ENCODE measurements around the gene HDAC1. TPM values are rescaled to one million over a fixed set of nuclear protein-coding genes. Genes with fewer than 3 reads are reported as not detected.

The HDAC1 gene
- total and polyA plus RNA-seq, 2 of the 13 experiments (the other 11 are each of a cell fraction or from before 2014, with no cell fraction given): 93.5 to 189 TPM

DNA sequence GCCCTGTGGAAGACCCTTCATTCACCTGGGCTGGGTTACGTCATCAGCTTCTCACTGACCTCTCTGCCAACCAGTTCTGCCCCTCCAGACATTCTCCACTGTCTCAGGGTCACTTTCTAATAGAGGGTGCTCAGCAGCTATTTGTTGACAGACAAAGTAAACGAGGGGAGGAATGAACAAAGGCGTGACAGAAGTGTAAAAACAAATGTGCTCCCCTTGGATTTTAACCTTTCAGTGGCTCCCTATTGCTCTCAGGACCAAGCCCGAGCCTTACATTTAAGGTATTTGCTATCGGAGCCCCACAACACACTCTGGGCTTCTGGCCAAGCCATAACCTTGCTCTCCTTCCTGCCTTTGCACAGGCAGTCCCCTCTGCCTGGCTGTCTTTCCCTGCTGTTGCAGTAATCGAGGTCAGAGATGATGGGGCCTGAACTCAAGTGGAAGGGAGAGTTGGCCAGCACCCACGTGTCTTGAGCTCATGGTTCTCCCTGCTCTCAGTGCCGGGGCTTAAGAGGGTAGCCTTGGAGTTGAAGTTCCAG lies 53.5 kb downstream of the HDAC1 start (continued):
- TF ChIP-seq ZNF264 (CRISPR knock-in tag; IDR thresholded peaks at IDR 0.05) (0 out of 2 replicates have a peak, but pooled peaks have one; percentile 49), HMGA1 (CRISPR knock-in tag; conservative IDR thresholded peaks at IDR 0.05) (no peak), ATAD3A (CRISPR knock-in tag; IDR thresholded peaks at IDR 0.05) (no peak), SOX5 (CRISPR knock-in tag; IDR thresholded peaks at IDR 0.05; ENCODE audit: borderline replicate concordance) (peak; percentile 62; the same call in 1 of the 2 replicates), ZNF329 (CRISPR knock-in tag; IDR thresholded peaks at IDR 0.05; ENCODE audit: low read depth) (no peak), YEATS4 (CRISPR knock-in tag; IDR thresholded peaks at IDR 0.05; ENCODE audit: borderline replicate concordance) (peak; percentile 45; the same call in 1 of the 2 replicates), ZNF816 (CRISPR knock-in tag; IDR thresholded peaks at IDR 0.05; ENCODE audit: borderline replicate concordance) (no peak), ZNF331 (CRISPR knock-in tag; IDR thresholded peaks at IDR 0.05) (peak; percentile 47; the same call in 1 of the 2 replicates), SP140L (CRISPR knock-in tag; IDR thresholded peaks at IDR 0.05; ENCODE audit: borderline replicate concordance) (no peak), KAT7 (CRISPR knock-in tag; IDR thresholded peaks at IDR 0.05; ENCODE audit: borderline replicate concordance) (no peak), ZBTB7B (CRISPR knock-in tag; IDR thresholded peaks at IDR 0.05) (0 out of 2 replicates have a peak, but pooled peaks have one; percentile 19), HOXA3 (CRISPR knock-in tag; IDR thresholded peaks at IDR 0.05) (peak; percentile 55), SMC3 (IDR thresholded peaks at IDR 0.05; ENCODE audit: low read length) (0 out of 2 replicates have a peak, but pooled peaks have one; percentile 4), GZF1 (CRISPR knock-in tag; IDR thresholded peaks at IDR 0.05) (no peak), ZNF619 (CRISPR knock-in tag; IDR thresholded peaks at IDR 0.05) (no peak), ZNF558 (CRISPR knock-in tag; IDR thresholded peaks at IDR 0.05; ENCODE audit: borderline replicate concordance) (peak; percentile 22; the same call in 1 of the 2 replicates), RELA (CRISPR knock-in tag; IDR thresholded peaks at IDR 0.05) (no peak), ZNF569 (CRISPR knock-in tag; IDR thresholded peaks at IDR 0.05; ENCODE audit: borderline replicate concordance) (no peak), ZNF775 (CRISPR knock-in tag; IDR thresholded peaks at IDR 0.05; ENCODE audit: borderline replicate concordance) (no peak), ZFP62 (CRISPR knock-in tag; IDR thresholded peaks at IDR 0.05) (no peak), KLF15 (CRISPR knock-in tag; IDR thresholded peaks at IDR 0.05; ENCODE audit: borderline replicate concordance) (no peak)
- TF ChIP-seq, protein P1, sequence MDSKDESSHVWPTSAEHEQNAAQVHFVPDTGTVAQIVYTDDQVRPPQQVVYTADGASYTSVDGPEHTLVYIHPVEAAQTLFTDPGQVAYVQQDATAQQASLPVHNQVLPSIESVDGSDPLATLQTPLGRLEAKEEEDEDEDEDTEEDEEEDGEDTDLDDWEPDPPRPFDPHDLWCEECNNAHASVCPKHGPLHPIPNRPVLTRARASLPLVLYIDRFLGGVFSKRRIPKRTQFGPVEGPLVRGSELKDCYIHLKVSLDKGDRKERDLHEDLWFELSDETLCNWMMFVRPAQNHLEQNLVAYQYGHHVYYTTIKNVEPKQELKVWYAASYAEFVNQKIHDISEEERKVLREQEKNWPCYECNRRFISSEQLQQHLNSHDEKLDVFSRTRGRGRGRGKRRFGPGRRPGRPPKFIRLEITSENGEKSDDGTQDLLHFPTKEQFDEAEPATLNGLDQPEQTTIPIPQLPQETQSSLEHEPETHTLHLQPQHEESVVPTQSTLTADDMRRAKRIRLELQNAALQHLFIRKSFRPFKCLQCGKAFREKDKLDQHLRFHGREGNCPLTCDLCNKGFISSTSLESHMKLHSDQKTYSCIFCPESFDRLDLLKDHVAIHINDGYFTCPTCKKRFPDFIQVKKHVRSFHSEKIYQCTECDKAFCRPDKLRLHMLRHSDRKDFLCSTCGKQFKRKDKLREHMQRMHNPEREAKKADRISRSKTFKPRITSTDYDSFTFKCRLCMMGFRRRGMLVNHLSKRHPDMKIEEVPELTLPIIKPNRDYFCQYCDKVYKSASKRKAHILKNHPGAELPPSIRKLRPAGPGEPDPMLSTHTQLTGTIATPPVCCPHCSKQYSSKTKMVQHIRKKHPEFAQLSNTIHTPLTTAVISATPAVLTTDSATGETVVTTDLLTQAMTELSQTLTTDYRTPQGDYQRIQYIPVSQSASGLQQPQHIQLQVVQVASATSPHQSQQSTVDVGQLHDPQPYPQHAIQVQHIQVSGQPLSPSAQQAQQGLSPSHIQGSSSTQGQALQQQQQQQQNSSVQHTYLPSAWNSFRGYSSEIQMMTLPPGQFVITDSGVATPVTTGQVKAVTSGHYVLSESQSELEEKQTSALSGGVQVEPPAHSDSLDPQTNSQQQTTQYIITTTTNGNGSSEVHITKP (CRISPR knock-in tag; IDR thresholded peaks at IDR 0.05; ENCODE audit: low read depth): no peak
- TF ChIP-seq, protein P2, sequence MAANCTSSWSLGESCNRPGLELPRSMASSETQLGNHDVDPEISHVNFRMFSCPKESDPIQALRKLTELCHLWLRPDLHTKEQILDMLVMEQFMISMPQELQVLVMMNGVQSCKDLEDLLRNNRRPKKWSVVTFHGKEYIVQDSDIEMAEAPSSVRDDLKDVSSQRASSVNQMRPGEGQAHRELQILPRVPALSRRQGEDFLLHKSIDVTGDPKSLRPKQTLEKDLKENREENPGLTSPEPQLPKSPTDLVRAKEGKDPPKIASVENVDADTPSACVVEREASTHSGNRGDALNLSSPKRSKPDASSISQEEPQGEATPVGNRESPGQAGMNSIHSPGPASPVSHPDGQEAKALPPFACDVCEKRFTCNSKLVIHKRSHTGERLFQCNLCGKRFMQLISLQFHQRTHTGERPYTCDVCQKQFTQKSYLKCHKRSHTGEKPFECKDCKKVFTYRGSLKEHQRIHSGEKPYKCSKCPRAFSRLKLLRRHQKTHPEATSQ (CRISPR knock-in tag; IDR thresholded peaks at IDR 0.05; ENCODE audit: borderline replicate concordance): no peak
- TF ChIP-seq, protein P3, sequence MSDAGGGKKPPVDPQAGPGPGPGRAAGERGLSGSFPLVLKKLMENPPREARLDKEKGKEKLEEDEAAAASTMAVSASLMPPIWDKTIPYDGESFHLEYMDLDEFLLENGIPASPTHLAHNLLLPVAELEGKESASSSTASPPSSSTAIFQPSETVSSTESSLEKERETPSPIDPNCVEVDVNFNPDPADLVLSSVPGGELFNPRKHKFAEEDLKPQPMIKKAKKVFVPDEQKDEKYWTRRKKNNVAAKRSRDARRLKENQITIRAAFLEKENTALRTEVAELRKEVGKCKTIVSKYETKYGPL (CRISPR knock-in tag; IDR thresholded peaks at IDR 0.05): no peak
- TF ChIP-seq, protein P4, sequence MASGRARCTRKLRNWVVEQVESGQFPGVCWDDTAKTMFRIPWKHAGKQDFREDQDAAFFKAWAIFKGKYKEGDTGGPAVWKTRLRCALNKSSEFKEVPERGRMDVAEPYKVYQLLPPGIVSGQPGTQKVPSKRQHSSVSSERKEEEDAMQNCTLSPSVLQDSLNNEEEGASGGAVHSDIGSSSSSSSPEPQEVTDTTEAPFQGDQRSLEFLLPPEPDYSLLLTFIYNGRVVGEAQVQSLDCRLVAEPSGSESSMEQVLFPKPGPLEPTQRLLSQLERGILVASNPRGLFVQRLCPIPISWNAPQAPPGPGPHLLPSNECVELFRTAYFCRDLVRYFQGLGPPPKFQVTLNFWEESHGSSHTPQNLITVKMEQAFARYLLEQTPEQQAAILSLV (CRISPR knock-in tag; IDR thresholded peaks at IDR 0.05; ENCODE audit: borderline replicate concordance): no peak

Data from HepG2 (cell line).